ENCODE data around the gene CPSF4L.

Gene CPSF4L

GRCh38 chr17:73203135-73203787 lies 58.4 kb downstream of the CPSF4L start:
- DNase-seq (ENCODE audit: low read depth) = no peak

- DNase-seq (ENCODE audit: low read depth) = no peak
Measured at GRCh38 chr17:73201215-73202069, 60.2 kb downstream of the CPSF4L start.

- no peak for DNase-seq (ENCODE audit: low read depth)
Measured at GRCh38 chr17:73200476-73200875, 61.2 kb downstream of the CPSF4L start.

- DNase-seq (ENCODE audit: low read depth) = no peak
Measured at GRCh38 chr17:73199751-73200317, 61.8 kb downstream of the CPSF4L start.

- DNase-seq (ENCODE audit: low read depth) = no peak
Measured at GRCh38 chr17:73198930-73199260, 62.8 kb downstream of the CPSF4L start.

Measured in CMK (cell line).